Stimulated activated CD4-positive, alpha-beta T cell treated with anti-CD3 and anti-CD28 coated beads, TNF-alpha, amount 100 ng/mL, for 24 hours (primary cell): ENCODE results near the gene NLRP10.
"Not testable (repeated sequence)": the region's sequence is repeated elsewhere in the genome, so short reads cannot be mapped to it uniquely, and the experiment has no call there.

Experiments
- DNase-seq, 3 experiments: peaks; one replicate each; pipeline ENCODE4 v3.0.0-alpha.2; 2020; ENCODE audit warnings: low read depth in 3 of 3

Gene NLRP10

GRCh38 chr11:7965386-7965785, at the start of gene NLRP10:
Gene NLRP10, minus strand, starts transcription at chr11:7965447. Its CDS starts 1,952 bp downstream, at chr11:7963495.
- DNase-seq: no peak

DNA sequence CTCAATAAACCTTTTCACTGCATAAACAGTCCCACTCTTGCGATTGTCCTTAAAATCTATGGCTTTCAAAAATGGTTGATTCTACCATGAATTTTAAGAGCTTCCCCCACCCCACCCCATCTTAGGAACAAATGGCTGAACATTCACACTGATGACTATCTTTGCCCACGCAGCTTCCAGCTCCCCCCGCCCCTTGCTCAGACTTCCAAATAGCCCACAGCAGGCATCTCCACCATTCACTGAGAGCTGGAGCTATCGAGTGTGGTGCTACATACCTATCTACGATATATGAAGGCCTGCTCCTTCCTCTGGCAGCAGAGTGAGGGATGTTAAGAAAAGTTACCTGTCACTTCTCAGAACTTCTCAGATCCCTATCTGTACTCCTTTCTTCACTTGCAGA, 48.6 kb upstream of the NLRP10 start:
- DNase-seq: no peak

DNA sequence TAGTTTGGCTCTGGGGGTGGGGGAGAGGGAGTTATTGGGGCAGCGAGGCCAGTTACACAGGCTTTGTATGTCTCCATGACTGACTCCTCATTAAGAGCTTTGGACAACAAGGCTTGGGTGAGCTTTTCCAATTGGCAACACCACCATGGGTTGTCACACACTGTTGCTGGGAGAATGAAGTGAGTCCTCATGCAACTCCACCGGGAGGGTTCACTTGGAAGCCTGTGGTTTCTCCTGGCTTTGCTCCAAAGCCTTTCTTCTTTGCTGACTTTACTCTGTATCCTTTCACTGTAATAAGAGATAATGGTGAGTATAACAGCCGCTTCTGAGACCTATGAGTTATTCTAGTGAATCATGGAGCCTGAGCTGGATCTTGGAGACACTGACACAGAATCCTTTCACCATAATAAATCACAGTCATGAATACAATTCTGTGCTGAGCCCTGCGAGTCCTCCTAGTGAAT, 46.8 kb upstream of the NLRP10 start:
- DNase-seq: no peak

DNA sequence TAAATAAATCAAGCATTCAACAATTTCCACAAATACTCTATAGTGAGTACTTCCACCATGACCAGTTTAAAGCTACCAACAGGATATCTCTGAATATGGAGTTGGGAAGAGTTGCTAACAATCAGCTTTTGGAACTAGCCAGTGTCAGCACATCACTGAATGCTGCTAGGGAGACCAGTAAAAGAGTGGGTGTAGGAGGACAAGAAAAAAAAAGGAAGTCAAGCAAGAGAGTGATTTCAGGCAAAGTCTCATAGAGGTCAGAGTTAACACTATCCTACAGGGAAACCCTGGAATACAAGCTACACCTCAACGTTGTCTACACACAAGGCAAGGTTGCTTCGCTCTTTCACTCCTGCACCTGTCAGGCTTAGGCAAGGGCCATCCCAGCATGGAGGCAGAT, 46.1 kb upstream of the NLRP10 start:
- no peak for DNase-seq

DNA sequence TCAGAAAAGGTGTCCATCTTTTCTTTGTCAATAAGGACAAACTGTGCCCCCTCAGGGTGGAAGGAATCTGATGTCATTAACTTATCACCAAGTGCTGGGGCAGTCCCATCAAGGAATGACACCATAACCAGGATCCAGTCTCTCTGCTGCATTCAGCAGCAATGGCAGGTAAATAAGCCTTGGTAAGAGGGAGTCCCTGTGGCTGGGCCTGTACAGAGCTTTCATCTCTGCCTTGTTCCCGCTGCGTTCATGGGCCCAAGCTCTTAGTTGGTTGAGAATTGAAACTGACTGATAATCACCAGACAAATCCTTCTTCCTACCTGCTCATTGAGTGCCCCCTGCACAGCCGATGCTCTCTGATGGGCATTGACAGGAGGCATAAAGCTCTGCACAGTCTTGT, 44.6 kb upstream of the NLRP10 start:
- DNase-seq: no peak

DNA sequence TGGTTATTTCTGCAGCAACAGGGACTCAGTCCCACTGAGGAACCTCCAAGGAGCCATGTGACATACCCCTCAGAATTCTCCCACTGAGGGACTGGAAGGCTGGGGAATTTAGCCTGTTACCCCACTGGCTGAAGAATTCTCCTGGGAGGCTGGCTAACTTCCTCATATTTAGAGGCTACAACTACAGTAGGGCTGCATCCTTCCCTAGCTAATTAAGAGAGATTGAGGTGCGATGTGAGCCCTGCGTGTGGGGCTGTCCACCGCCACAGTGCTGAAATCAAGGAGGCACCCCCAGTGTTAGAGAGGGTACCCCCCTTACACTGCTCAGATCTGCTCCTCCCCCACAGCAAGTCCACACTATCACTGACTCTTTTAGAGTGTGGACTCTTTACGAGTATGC, 43.0 kb upstream of the NLRP10 start:
- no peak for DNase-seq

- DNase-seq: peak; percentile 9 to 49 (median 32)
These were observed 41.2 kb upstream of the NLRP10 start for GRCh38 chr11:8006349-8006977.

- DNase-seq: no peak
These were observed 40.3 kb upstream of the NLRP10 start for GRCh38 chr11:8005556-8005955.

DNA sequence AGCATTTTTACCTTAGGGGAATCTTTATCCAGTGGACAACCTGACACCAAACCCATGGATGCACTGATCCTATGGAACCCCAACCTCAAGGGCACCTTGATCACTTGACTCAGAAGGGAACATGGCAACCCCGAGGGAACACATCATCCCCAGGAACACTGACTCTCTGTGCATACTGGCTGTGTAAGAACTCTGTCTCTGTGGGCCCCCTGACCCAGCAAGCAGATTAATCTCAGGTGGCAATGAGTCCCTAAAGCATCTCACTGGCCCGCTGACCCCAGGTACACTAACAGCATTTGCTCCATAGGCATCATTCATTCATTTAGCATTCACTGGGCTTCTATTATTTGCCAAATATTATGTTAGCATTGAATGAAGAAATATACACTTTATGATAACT, 38.8 kb upstream of the NLRP10 start:
- no peak for DNase-seq

DNA sequence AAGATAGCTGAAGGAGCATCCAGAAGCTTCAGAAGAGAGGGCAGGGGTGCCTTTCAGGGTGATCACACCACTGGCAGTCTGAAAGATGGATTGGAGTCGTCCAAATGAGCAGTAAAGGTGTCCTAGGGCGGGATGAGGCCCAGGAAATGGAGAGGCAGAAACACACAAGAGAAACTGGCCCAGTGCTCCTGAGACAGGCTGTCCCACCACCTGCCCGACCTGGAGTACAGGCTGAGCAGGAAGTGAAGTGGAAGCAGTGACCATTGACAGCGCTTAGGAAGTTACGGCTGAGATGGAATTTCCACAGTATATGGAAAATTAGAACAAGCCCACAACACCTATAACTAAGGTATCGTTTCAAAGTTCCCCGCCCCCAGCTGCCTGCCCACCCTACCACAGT, 37.9 kb upstream of the NLRP10 start:
- DNase-seq: no peak

- no peak for DNase-seq
These were observed 37.4 kb upstream of the NLRP10 start for GRCh38 chr11:8002676-8003075.

GRCh38 chr11:8000390-8000789, 35.1 kb upstream of the NLRP10 start:
- DNase-seq: no peak

GRCh38 chr11:7999795-8000194, 34.5 kb upstream of the NLRP10 start:
- DNase-seq: no peak

DNA sequence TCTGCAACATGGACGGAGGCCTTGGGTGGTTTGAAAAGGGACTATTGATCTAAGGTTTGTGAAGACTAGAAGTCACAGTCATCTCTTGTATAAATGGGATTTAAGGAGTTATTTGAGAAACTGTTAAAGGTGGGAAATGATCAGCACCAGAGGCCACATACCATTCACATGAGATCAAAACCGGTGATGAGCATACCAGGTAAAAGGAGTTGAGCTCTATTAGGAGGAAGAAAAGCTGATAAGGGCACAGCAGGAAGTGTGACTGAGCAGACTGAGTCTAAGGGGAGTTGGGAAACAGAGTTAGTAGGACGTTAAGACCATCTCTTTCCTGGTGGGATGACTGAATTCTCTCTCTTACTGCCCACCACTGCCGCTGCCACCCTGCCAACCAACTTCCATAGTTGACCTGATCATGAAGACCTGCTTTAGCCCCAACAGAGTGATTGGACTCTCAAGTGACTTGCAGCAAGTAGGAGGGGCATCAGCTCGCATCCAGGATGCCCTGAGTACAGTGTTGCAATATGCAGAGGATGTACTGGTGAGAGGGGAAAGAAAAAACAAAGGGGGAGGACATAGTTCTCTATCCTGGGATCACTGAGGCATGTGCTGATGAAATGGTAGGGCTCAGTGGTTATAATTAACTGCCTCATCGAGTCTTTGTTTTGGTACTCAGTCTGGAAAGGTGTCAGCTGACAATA, 29.5 kb upstream of the NLRP10 start:
- DNase-seq: no peak

DNA sequence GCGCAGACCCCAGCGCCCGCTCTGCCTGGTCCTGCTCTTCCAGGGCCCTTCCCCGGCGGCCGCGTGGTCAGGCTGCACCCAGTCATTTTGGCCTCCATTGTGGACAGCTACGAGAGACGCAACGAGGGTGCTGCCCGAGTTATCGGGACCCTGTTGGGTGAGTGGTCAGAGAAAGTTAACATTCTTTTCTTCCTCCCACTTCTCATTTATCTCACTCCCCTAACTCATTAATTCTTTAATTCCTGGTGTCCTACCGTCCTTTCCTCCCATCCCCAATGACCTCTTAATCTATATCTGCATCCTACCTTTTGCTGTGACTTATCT, 22.3 kb upstream of the NLRP10 start:
- DNase-seq: not testable (repeated sequence)

GRCh38 chr11:7986768-7987559, 21.7 kb upstream of the NLRP10 start, which contains the start of gene EIF3F:
Gene EIF3F, plus strand, starts transcription at chr11:7987337. Its CDS starts 16 bp downstream, at chr11:7987353.
- peak; percentile 73 to 93 (median 82) for DNase-seq

DNA sequence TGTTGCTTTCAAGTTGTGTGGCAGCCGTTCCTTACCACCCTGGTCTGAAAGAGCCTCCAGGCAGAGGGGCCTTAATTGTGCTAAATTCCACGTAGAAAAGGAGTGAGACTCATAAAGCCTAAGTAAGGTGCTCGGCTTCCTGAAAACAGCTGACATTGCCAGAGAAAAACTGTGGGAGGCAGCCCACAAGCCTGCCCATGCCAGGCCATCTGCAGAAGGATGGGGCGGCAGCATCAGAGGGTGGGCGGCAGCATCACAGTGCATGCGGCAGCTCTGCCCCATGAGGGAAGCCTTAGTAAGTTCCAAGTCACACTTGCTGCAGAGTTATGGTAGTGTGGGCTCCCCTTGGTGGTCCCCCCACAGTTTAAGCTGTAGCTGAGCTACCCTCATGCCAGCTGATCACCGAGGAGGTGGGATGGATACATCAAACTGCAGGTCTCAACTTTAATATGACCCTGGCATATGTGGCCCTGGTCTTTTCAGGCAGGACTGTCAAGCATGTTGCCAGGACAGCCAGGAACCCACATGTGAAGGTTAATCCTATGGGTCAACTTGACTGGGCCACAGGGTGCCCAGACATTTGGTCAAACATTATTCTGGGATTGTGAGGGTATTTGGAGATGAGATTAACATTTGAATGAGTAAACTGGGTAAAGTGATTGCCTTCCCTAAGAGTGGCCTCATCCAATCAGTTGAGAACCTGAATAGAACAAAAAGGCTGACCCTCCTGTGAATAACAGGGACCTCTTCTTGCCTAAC, 18.8 kb upstream of the NLRP10 start:
- DNase-seq: no peak

- no peak for DNase-seq
These were observed 17.4 kb upstream of the NLRP10 start for GRCh38 chr11:7982582-7983119.

DNA sequence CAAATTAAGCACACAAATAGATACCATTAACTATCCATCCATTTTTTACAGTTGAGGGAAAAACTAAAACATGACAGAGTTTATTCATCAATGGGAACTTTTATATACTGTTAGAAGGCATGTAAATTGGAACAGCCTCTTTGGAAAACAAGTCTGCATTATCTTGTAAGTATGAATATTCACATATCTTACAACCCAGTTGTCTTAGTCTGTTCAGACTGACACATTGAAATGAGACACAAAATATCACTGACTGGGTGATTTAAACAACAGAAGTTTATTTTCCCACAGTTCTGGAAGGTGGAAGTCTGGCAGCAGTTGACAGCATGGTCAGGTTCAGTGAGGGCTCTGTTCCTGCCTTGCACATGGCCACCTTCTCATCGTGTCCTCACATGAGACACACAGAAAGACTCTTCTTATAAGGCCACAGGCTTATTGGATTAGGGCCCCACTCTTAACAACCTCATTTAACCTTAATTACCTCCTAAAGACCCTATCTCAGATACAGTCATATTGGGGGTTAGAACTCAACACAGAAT, 16.4 kb upstream of the NLRP10 start:
- no peak for DNase-seq

DNA sequence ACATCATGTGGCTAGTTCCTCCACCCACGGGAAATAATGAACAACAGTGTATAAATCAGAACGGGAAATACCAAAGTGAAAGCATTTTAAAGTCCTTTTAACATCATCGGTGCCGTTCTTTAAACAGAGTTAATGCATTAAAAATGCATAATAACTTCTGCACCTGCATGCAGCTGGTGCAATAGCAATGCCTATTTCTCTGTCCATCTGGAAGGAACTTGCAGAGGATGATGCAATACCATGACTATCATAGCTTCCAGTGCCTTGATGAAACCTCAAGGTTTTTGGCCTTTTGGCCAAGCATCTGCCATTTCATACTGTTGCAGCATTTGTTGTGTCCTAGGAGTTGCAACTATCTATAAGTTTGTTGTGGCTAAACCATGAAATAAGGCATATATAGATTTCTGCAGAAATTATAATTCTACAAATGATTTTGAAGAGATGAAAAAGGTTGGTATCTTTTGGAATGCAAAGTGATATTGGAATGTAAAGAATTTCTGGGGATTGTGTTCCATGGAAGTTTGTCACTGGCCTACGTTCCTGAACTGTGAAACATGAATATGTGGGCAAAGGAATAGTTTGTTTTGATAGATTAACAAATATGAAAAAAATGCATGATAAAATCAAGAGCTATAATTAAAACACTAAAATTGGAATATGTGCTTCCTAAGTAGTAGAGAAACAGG, 12.1 kb upstream of the NLRP10 start:
- DNase-seq: no peak

DNA sequence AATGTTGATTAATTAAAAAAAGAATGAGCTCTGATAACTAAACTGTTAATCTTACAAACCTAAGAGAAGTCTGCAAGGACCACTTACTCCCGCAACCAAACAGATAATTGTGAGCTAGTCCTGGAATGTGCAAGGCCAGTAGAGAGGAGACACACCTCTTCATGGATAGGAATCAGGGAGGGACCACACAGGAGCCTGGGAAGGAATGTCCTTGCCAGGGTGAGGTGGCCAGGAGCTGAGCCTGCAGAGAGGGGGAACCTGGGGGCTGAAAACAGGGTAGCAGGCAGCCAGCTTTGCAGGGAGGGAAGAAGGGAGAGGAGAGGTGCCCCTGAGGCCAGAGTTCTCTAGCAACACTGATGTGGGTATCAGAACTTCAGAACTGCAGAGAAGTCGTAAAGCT, 9.4 kb upstream of the NLRP10 start:
- DNase-seq: no peak
